T-cell (primary cell): Measurements from ENCODE around the gene MPZL3. TPM values are rescaled to one million over a fixed set of nuclear protein-coding genes. Genes with fewer than 3 reads are reported as not detected.

Source experiments
- ATAC-seq, 4 experiments: fragments of 200-7000 bp in 3 of 4; fragments of 150-1000 bp in 1 of 4; cut with Tn5 transposase; replicated peaks in 1 of 4; 1 replicate in 3 of 4; 2 replicates in 1 of 4; pipeline ENCODE4 v1.10.0; 2021; ENCODE audit warnings: moderate library complexity in 3 of 4, mild to moderate bottlenecking in 2 of 4, moderate number of reproducible peaks in 1 of 4
- CTCF ChIA-PET, 2 donors: fragments of 300-600 bp; sonication (Branson Sonifier 250); formaldehyde crosslinking; loops; one replicate each; lab custom pipeline; 2022; ENCODE audit warnings: antibody characterized with exemption in 2 of 2; lab: Charles Lee
- POLR2A ChIA-PET, 2 donors: fragments of 300-600 bp; sonication (Branson Sonifier 250); formaldehyde crosslinking; loops; one replicate each; lab custom pipeline; 2022; ENCODE audit warnings: antibody characterized with exemption in 2 of 2; lab: Charles Lee
- DNase-seq, 35 experiments: peaks; one replicate each; pipeline versions ENCODE4 v3.0.0 to v3.0.0-alpha.2; 2013 to 2023
- H3K27ac ChIP-seq: one replicate; pipeline ENCODE4 v1.5.1; 2013; ENCODE audit warnings: low read length
- H3K27me3 ChIP-seq, 2 experiments: replicated peaks in 1 of 2; 1 replicate in 1 of 2; 2 replicates in 1 of 2; pipeline versions ENCODE4 v1.6.1 to v1.7.0; 2013; ENCODE audit warnings: low read length in 1 of 2, mixed read lengths in 1 of 2; ENCODE audit not compliant: control insufficient read depth in 2 of 2, insufficient read depth in 2 of 2; ENCODE audit errors: extremely low read depth in 1 of 2
- H3K36me3 ChIP-seq, 2 donors: 1 replicate in 1 of 2; 2 replicates in 1 of 2; pipeline versions ENCODE4 v1.6.1 to v1.7.0; 2013; ENCODE audit warnings: low read length in 1 of 2; ENCODE audit not compliant: control insufficient read depth in 2 of 2, insufficient read depth in 1 of 2; ENCODE audit errors: extremely low read depth in 1 of 2
- H3K4me1 ChIP-seq, 2 experiments: 1 replicate in 1 of 2; 2 replicates in 1 of 2; pipeline versions ENCODE4 v1.6.1 to v1.7.0; 2013; ENCODE audit warnings: low read length in 2 of 2, mixed read lengths in 1 of 2; ENCODE audit not compliant: insufficient read depth in 2 of 2, control insufficient read depth in 1 of 2; ENCODE audit errors: extremely low read depth in 1 of 2
- H3K4me3 ChIP-seq, 2 donors: 1 replicate in 1 of 2; 2 replicates in 1 of 2; pipeline versions ENCODE4 v1.5.1 to v1.7.0; 2013; ENCODE audit warnings: mild to moderate bottlenecking in 2 of 2, low read length in 1 of 2, moderate library complexity in 1 of 2; ENCODE audit not compliant: control insufficient read depth in 1 of 2; ENCODE audit errors: extremely low read depth in 1 of 2
- H3K9me3 ChIP-seq: 2 replicates; pipeline ENCODE4 v1.7.0; 2013
- H3K27ac Mint-ChIP-seq, 2 donors: one replicate each; pipeline ENCODE4 v1.8.0; 2020 to 2021; ENCODE audit warnings: mild to moderate bottlenecking in 2 of 2, mixed read lengths in 2 of 2
- H3K27me3 Mint-ChIP-seq, 2 donors: one replicate each; pipeline ENCODE4 v1.8.0; 2021 to 2022; ENCODE audit warnings: mixed read lengths in 2 of 2
- H3K36me3 Mint-ChIP-seq: one replicate; pipeline ENCODE4 v1.8.0; 2021; ENCODE audit warnings: mixed read lengths
- H3K4me1 Mint-ChIP-seq, 3 donors: one replicate each; pipeline ENCODE4 v1.8.0; 2020 to 2022; ENCODE audit warnings: mixed read lengths in 3 of 3, mild to moderate bottlenecking in 1 of 3
- H3K4me3 Mint-ChIP-seq, 3 donors: one replicate each; pipeline ENCODE4 v1.8.0; 2020 to 2022; ENCODE audit warnings: mild to moderate bottlenecking in 3 of 3, mixed read lengths in 3 of 3, moderate library complexity in 3 of 3
- H3K9me3 Mint-ChIP-seq, 3 donors: one replicate each; pipeline ENCODE4 v1.8.0; 2020 to 2022; ENCODE audit warnings: mixed read lengths in 3 of 3
- WGBS: methylation state at CpG from one replicate; pipeline ENCODE4 v1.1.5; 2013; ENCODE audit warnings: missing lambda C conversion rate; ENCODE audit not compliant: insufficient coverage; 5-methylcytosine and 5-hydroxymethylcytosine counted together
- total RNA-seq, 35 experiments: library from RNA in 6 of 35; stranded (reverse) in 6 of 35; fragments of 120-200 nt in 1 of 35; gene quantifications; one replicate each; pipeline versions ENCODE4 v1.2.1 to v1.2.4 and lab custom pipeline; 2013 to 2026

MPZL3 gene
- total RNA-seq, 5 donors from 2014 or later (not counting 1 experiment from before 2014, with no cell fraction given): 9.8 to 25.2 (median 16.5) TPM

GRCh38 chr11:118291477-118292135 is 39.4 kb upstream of the MPZL3 start:
- DNase-seq (no peak), ATAC-seq (no peak)
- POLR2A ChIA-PET: interaction anchor here in 1 of 2 donors (0.6 kb wide), 1 partner anchor 23 kb away, joined by 5 read pairs; no protein-coding TSS in a partner anchor

GRCh38 chr11:118290923-118291322 is 38.8 kb upstream of the MPZL3 start:
- 28% methylated on average over 7 of the region's 9 CpGs for WGBS
- no peak overlapping the region for H3K27ac ChIP-seq
- H3K27me3 Mint-ChIP-seq: no peaks in the 10 kb centered on the region
- H3K4me1 Mint-ChIP-seq: peaks cover 12 to 22% (median 14%) of the 10 kb centered on the region in 3 donors
- H3K4me3 Mint-ChIP-seq: no peak overlapping the region
- no peak overlapping the region for H3K4me3 ChIP-seq
- H3K9me3 Mint-ChIP-seq: peaks cover 0 to 3% (median 0%) of the 10 kb centered on the region in 3 donors
- H3K36me3 ChIP-seq: no peaks in the 10 kb centered on the region
- ATAC-seq (peak; percentile 60 to 83 (median 70)), DNase-seq (peak in 18 of 35 experiments; percentile 8 to 74 (median 26))
- ChIA-PET POLR2A (interaction anchor here in 1 of 2 donors (0.6 kb wide), 1 partner anchor 24 kb away, joined by 5 read pairs; no protein-coding TSS in a partner anchor), CTCF (interaction anchor here (0.5 to 4.1 kb wide), 6 partner anchors 57 to 211 kb away, joined by 3 to 27 read pairs (median 4); no protein-coding TSS in a partner anchor)
- no peaks in the 10 kb centered on the region for H3K9me3 ChIP-seq
- no peak overlapping the region for H3K27ac Mint-ChIP-seq
- no peaks in the 10 kb centered on the region for H3K27me3 ChIP-seq
- H3K4me1 ChIP-seq: peaks cover 0 to 5% of the 10 kb centered on the region in 2 experiments
- no peaks in the 10 kb centered on the region for H3K36me3 Mint-ChIP-seq

More at GRCh38 chr11:118291477-118292135, 39.4 kb upstream of the MPZL3 start:
- Histone ChIP-seq H3K36me3 (no peaks in the 10 kb centered on the region), H3K27ac (no peak overlapping the region), H3K27me3 (no peaks in the 10 kb centered on the region), H3K9me3 (no peaks in the 10 kb centered on the region), H3K4me1 (peaks cover 0 to 11% of the 10 kb centered on the region in 2 experiments), H3K4me3 (no peak overlapping the region)
- peaks cover 0 to 3% (median 0%) of the 10 kb centered on the region in 3 donors for H3K9me3 Mint-ChIP-seq
- 89% methylated on average over 3 of the region's 9 CpGs for WGBS
- no peak overlapping the region for H3K4me3 Mint-ChIP-seq
- no peaks in the 10 kb centered on the region for H3K36me3 Mint-ChIP-seq
- CTCF ChIA-PET: interaction anchor here (0.7 to 4.1 kb wide), 5 partner anchors 15 to 93 kb away, joined by 4 to 27 read pairs (median 11); no protein-coding TSS in a partner anchor
- peaks cover 17 to 28% (median 19%) of the 10 kb centered on the region in 3 donors for H3K4me1 Mint-ChIP-seq
- H3K27me3 Mint-ChIP-seq: no peaks in the 10 kb centered on the region
- no peak overlapping the region for H3K27ac Mint-ChIP-seq

GRCh38 chr11:118289401-118289800 is 37.2 kb upstream of the MPZL3 start:
- peaks cover 0 to 5% of the 10 kb centered on the region in 2 experiments for H3K4me1 ChIP-seq
- no peaks in the 10 kb centered on the region for H3K27me3 ChIP-seq
- H3K27ac ChIP-seq: no peak overlapping the region
- no peaks in the 10 kb centered on the region for H3K27me3 Mint-ChIP-seq
- H3K27ac Mint-ChIP-seq: peak overlapping the region in 1 of 2 donors; percentile 20
- H3K9me3 Mint-ChIP-seq: peaks cover 0 to 3% (median 0%) of the 10 kb centered on the region in 3 donors
- H3K4me3 Mint-ChIP-seq: no peak overlapping the region
- H3K36me3 ChIP-seq: no peaks in the 10 kb centered on the region
- CTCF ChIA-PET: interaction anchor here (0.7 to 4.1 kb wide), 4 partner anchors 10 to 91 kb away, joined by 3 to 27 read pairs (median 16); no protein-coding TSS in a partner anchor
- H3K36me3 Mint-ChIP-seq: no peaks in the 10 kb centered on the region
- no peak overlapping the region for H3K4me3 ChIP-seq
- POLR2A ChIA-PET: interaction anchor here in 1 of 2 donors (0.7 to 1.0 kb wide), 2 partner anchors 24 to 91 kb away, joined by 3 read pairs; no protein-coding TSS in a partner anchor
- DNase-seq (no peak), ATAC-seq (no peak)
- no peaks in the 10 kb centered on the region for H3K9me3 ChIP-seq
- H3K4me1 Mint-ChIP-seq: peaks cover 7 to 17% (median 14%) of the 10 kb centered on the region in 3 donors

GRCh38 chr11:118287006-118287405 is 34.8 kb upstream of the MPZL3 start:
- H3K27ac ChIP-seq: no peak overlapping the region
- POLR2A ChIA-PET: no interaction called here
- H3K9me3 ChIP-seq: no peaks in the 10 kb centered on the region
- CTCF ChIA-PET: interaction anchor here (0.8 to 4.0 kb wide), 2 partner anchors 8 to 89 kb away, joined by 3 to 27 read pairs; no protein-coding TSS in a partner anchor
- Mint-ChIP-seq H3K36me3 (no peaks in the 10 kb centered on the region), H3K4me1 (peaks cover 9 to 33% (median 31%) of the 10 kb centered on the region in 3 donors), H3K27me3 (no peaks in the 10 kb centered on the region), H3K9me3 (peaks cover 0 to 3% (median 0%) of the 10 kb centered on the region in 3 donors), H3K4me3 (no peak overlapping the region), H3K27ac (no peak overlapping the region)
- no peak overlapping the region for H3K4me3 ChIP-seq
- DNase-seq (no peak), ATAC-seq (peak in 1 of 4 experiments; percentile 35)
- H3K27me3 ChIP-seq: no peaks in the 10 kb centered on the region
- no CpG with 5 or more reads among the region's 1 CpG for WGBS
- H3K36me3 ChIP-seq: no peaks in the 10 kb centered on the region
- peaks cover 0 to 8% of the 10 kb centered on the region in 2 experiments for H3K4me1 ChIP-seq

- CTCF ChIA-PET: interaction anchor here (0.8 to 4.0 kb wide), 2 partner anchors 9 to 88 kb away, joined by 3 to 27 read pairs; no protein-coding TSS in a partner anchor
- no peak overlapping the region for H3K4me3 ChIP-seq
- DNase-seq (no peak), ATAC-seq (no peak)
- Mint-ChIP-seq H3K4me3 (no peak overlapping the region), H3K27me3 (no peaks in the 10 kb centered on the region), H3K36me3 (no peaks in the 10 kb centered on the region), H3K27ac (no peak overlapping the region), H3K4me1 (peaks cover 10 to 37% (median 29%) of the 10 kb centered on the region in 3 donors), H3K9me3 (peaks cover 0 to 3% (median 0%) of the 10 kb centered on the region in 3 donors)
- H3K9me3 ChIP-seq: no peaks in the 10 kb centered on the region
- POLR2A ChIA-PET: interaction anchor here (0.6 kb wide), 4 partner anchors 60 to 964 kb away, joined by 3 to 5 read pairs (median 4); no protein-coding TSS in a partner anchor
- H3K27ac ChIP-seq: no peak overlapping the region
- no CpG with 5 or more reads among the region's 2 CpGs for WGBS
- peaks cover 0 to 8% of the 10 kb centered on the region in 2 experiments for H3K4me1 ChIP-seq
- no peaks in the 10 kb centered on the region for H3K27me3 ChIP-seq
- no peaks in the 10 kb centered on the region for H3K36me3 ChIP-seq
Observed at GRCh38 chr11:118286545-118286944, 34.4 kb upstream of the MPZL3 start.

- Mint-ChIP-seq H3K27ac (peak overlapping the region in 1 of 2 donors; percentile 85), H3K4me3 (peak overlapping the region in 1 of 3 donors; percentile 58), H3K27me3 (no peaks in the 10 kb centered on the region), H3K36me3 (no peaks in the 10 kb centered on the region), H3K4me1 (peaks cover 10 to 35% (median 28%) of the 10 kb centered on the region in 3 donors), H3K9me3 (no peaks in the 10 kb centered on the region)
- Histone ChIP-seq H3K36me3 (no peaks in the 10 kb centered on the region), H3K27ac (peak overlapping the region; percentile 50), H3K4me3 (no peak overlapping the region), H3K27me3 (no peaks in the 10 kb centered on the region), H3K9me3 (no peaks in the 10 kb centered on the region), H3K4me1 (peaks cover 0 to 3% of the 10 kb centered on the region in 2 experiments)
- DNase-seq (no peak), ATAC-seq (peak; percentile 37 to 67 (median 58))
- 0% methylated on average over 2 of the region's 4 CpGs for WGBS
- POLR2A ChIA-PET: interaction anchor here in 1 of 2 donors (1.3 kb wide), 1 partner anchor 10 kb away, joined by 5 read pairs; no protein-coding TSS in a partner anchor
- CTCF ChIA-PET: interaction anchor here in 1 of 2 donors (0.6 to 0.8 kb wide), 3 partner anchors 18 to 85 kb away, joined by 3 to 4 read pairs (median 3); no protein-coding TSS in a partner anchor
Observed at GRCh38 chr11:118283756-118284350, 31.7 kb upstream of the MPZL3 start.
